Measurements from ENCODE around the gene PSAPL1.

GRCh38 chr4:7411491-7411890 is 23.2 kb downstream of the PSAPL1 start:
- no peak for TF ChIP-seq POLR2AphosphoS5 (IDR thresholded peaks at IDR 0.05)
- TF ChIP-seq CTCF (IDR thresholded peaks at IDR 0.05), result no peak
